NCI-H1694 treated with DMSO at 0.1 percent for 48 hours (cell line): ENCODE data around the gene AHI1.
"Not testable (repeated sequence)": the region's sequence is repeated elsewhere in the genome, so short reads cannot be mapped to it uniquely, and the experiment has no call there.

ENCODE experiments used
- DNase-seq: peaks from one replicate; lab custom pipeline; 2025; lab: John Stamatoyannopoulos, UW

The AHI1 gene

GRCh38 chr6:135390458-135390857, 107.1 kb downstream of the AHI1 start:
- no peak for DNase-seq

GRCh38 chr6:135385299-135385698, 112.2 kb downstream of the AHI1 start:
- no peak for DNase-seq

GRCh38 chr6:135383766-135384165, 113.8 kb downstream of the AHI1 start:
- no peak for DNase-seq

GRCh38 chr6:135383301-135383700, 114.2 kb downstream of the AHI1 start:
- DNase-seq, result no peak

GRCh38 chr6:135382182-135382628, 115.3 kb downstream of the AHI1 start:
- no peak for DNase-seq

- DNase-seq, result no peak
Measured at GRCh38 chr6:135380793-135381192, 116.7 kb downstream of the AHI1 start.

- DNase-seq, result no peak
Measured at GRCh38 chr6:135379647-135380046, 117.9 kb downstream of the AHI1 start.

- no peak for DNase-seq
Measured at GRCh38 chr6:135372758-135373157, 124.8 kb downstream of the AHI1 start.

GRCh38 chr6:135363622-135364021, 133.9 kb downstream of the AHI1 start:
- DNase-seq, result not testable (repeated sequence)

- no peak for DNase-seq
Measured at GRCh38 chr6:135362124-135362523, 135.4 kb downstream of the AHI1 start.

- no peak for DNase-seq
Measured at GRCh38 chr6:135360222-135360621, 137.3 kb downstream of the AHI1 start.

- DNase-seq, result no peak
Measured at GRCh38 chr6:135358985-135359384, 138.6 kb downstream of the AHI1 start.

- DNase-seq, result no peak
Measured at GRCh38 chr6:135358251-135358821, 139.2 kb downstream of the AHI1 start.

- no peak for DNase-seq
Measured at GRCh38 chr6:135354407-135354806, 143.1 kb downstream of the AHI1 start.

GRCh38 chr6:135353113-135353512, 144.4 kb downstream of the AHI1 start:
- DNase-seq, result no peak

- no peak for DNase-seq
Measured at GRCh38 chr6:135351635-135352034, 145.9 kb downstream of the AHI1 start.

- no peak for DNase-seq
Measured at GRCh38 chr6:135347887-135348286, 149.7 kb downstream of the AHI1 start.

GRCh38 chr6:135346747-135347146, 150.8 kb downstream of the AHI1 start:
- DNase-seq, result no peak

- no peak for DNase-seq
Measured at GRCh38 chr6:135344526-135344925, 153.0 kb downstream of the AHI1 start.

GRCh38 chr6:135339920-135340319, 157.6 kb downstream of the AHI1 start:
- DNase-seq, result not testable (repeated sequence)

GRCh38 chr6:135334169-135334568, 163.4 kb downstream of the AHI1 start:
- DNase-seq, result no peak

- no peak for DNase-seq
Measured at GRCh38 chr6:135331002-135331401, 166.5 kb downstream of the AHI1 start.

GRCh38 chr6:135329851-135330803, 167.4 kb downstream of the AHI1 start:
- no peak for DNase-seq
